ENCODE results near the gene CD8B. TPM values are rescaled to one million over a fixed set of nuclear protein-coding genes. Genes with fewer than 3 reads are reported as not detected.

CD8B gene
- total and polyA plus RNA-seq, 2 donors (not counting 3 experiments of a cell fraction or from before 2014, with no cell fraction given): not detected

GRCh38 chr2:86786001-86786536 lies 75.6 kb downstream of the CD8B start:
- no peak for DNase-seq (ENCODE audit: low read depth, low spot score)
- no peak for TF ChIP-seq FOS (IDR thresholded peaks at IDR 0.05; ENCODE audit: borderline replicate concordance, insufficient read depth, low read length)
- no peak for TF ChIP-seq POLR2A (IDR thresholded peaks at IDR 0.05; ENCODE audit: low read depth, low read length)
- TF ChIP-seq POLR2AphosphoS5 (IDR thresholded peaks at IDR 0.05; ENCODE audit: insufficient read depth, low read depth, low read length): no peak
- no peak for TF ChIP-seq MYC (IDR thresholded peaks at IDR 0.05; ENCODE audit: low read depth, low read length)
- TF ChIP-seq MAX (IDR thresholded peaks at IDR 0.05; ENCODE audit: insufficient read depth, insufficient read length): no peak
- no peak for TF ChIP-seq JUN (IDR thresholded peaks at IDR 0.05; ENCODE audit: borderline replicate concordance, insufficient read depth, insufficient read length, low read depth)
- TF ChIP-seq GATA2 (IDR thresholded peaks at IDR 0.05; ENCODE audit: insufficient read depth, insufficient read length, low read depth, low read length): no peak
- no peak for TF ChIP-seq EZH2 (IDR thresholded peaks at IDR 0.05; ENCODE audit: borderline replicate concordance, low read depth, low read length, severe bottlenecking)
- TF ChIP-seq, protein P1, sequence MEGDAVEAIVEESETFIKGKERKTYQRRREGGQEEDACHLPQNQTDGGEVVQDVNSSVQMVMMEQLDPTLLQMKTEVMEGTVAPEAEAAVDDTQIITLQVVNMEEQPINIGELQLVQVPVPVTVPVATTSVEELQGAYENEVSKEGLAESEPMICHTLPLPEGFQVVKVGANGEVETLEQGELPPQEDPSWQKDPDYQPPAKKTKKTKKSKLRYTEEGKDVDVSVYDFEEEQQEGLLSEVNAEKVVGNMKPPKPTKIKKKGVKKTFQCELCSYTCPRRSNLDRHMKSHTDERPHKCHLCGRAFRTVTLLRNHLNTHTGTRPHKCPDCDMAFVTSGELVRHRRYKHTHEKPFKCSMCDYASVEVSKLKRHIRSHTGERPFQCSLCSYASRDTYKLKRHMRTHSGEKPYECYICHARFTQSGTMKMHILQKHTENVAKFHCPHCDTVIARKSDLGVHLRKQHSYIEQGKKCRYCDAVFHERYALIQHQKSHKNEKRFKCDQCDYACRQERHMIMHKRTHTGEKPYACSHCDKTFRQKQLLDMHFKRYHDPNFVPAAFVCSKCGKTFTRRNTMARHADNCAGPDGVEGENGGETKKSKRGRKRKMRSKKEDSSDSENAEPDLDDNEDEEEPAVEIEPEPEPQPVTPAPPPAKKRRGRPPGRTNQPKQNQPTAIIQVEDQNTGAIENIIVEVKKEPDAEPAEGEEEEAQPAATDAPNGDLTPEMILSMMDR (IDR thresholded peaks at IDR 0.05; ENCODE audit: extremely low read depth in 1 of 2, insufficient read depth in 1 of 2, low read depth in 1 of 2, low read length in 2 of 2): no peak
- no peaks in the 10 kb centered on the region for H3K36me3 ChIP-seq (ENCODE audit: control insufficient read depth in 2 of 2, extremely low read depth in 1 of 2, insufficient read depth in 2 of 2, low read length in 2 of 2)
- no peak overlapping the region for H3K4me3 ChIP-seq (replicated peaks in 1 of 3; ENCODE audit: insufficient read depth in 1 of 3, low read depth in 1 of 3, low read length in 3 of 3)
- no peak overlapping the region for H3K4me2 ChIP-seq (ENCODE audit: insufficient read depth, low read length)
- dilution Hi-C loops (cut with MboI; ENCODE audit: extremely low pct_ligation_motif_present, low sequenced_read_pairs): no loop called here
- ChIA-PET CTCF (no interaction called here), POLR2A (no interaction called here)
- H3K27me3 ChIP-seq (ENCODE audit: control insufficient read depth in 2 of 2, insufficient read depth in 2 of 2, low read length in 2 of 2): peaks cover 34 to 44% of the 10 kb centered on the region in 2 experiments
- H3K9ac ChIP-seq (replicated peaks; ENCODE audit: extremely low read depth, insufficient read depth, low read length): no peak overlapping the region
- no peaks in the 10 kb centered on the region for H3K79me2 ChIP-seq (ENCODE audit: control insufficient read depth, insufficient read depth, low read length)
- no peaks in the 10 kb centered on the region for H3K9me3 ChIP-seq (replicated peaks; ENCODE audit: control insufficient read depth, insufficient read depth, low read length)
- H2AFZ ChIP-seq (ENCODE audit: low read depth, low read length): no peak overlapping the region
- no peaks in the 10 kb centered on the region for H3K4me1 ChIP-seq (ENCODE audit: control insufficient read depth, extremely low read depth, insufficient read depth, low read length)
- H3K27ac ChIP-seq (ENCODE audit: insufficient read depth, low read depth, low read length): no peak overlapping the region
- FAIRE-seq: no peak
- no peaks in the 10 kb centered on the region for H4K20me1 ChIP-seq (replicated peaks; ENCODE audit: control insufficient read depth, extremely low read depth, insufficient read depth, low read length)
- intact Hi-C loops (cut with micrococcal nuclease): no loop called here
- no TSS peak for BruUV-seq (replicated peaks)
- no peaks in the 10 kb centered on the region for H3K9me1 ChIP-seq (replicated peaks; ENCODE audit: control insufficient read depth, extremely low read depth, insufficient read depth, low read length)
